ENCODE data around the gene SUDS3.

GRCh38 chr12:118355843-118356242, 20.5 kb upstream of the SUDS3 start:
- TF ChIP-seq POLR2A (IDR thresholded peaks at IDR 0.05; ENCODE audit: low read depth, low read length) = no peak
- no peak for TF ChIP-seq RAD21 (IDR thresholded peaks at IDR 0.05; ENCODE audit: insufficient read depth, low read depth, low read length)
- no peak for TF ChIP-seq SRF (IDR thresholded peaks at IDR 0.05; ENCODE audit: low read depth in 2 of 2, low read length in 2 of 2)
- no peak for TF ChIP-seq RAD51 (IDR thresholded peaks at IDR 0.05)
- TF ChIP-seq TCF12 (IDR thresholded peaks at IDR 0.05; ENCODE audit: low read depth, low read length) = no peak
- TF ChIP-seq CEBPB (IDR thresholded peaks at IDR 0.05; ENCODE audit: borderline replicate concordance in 1 of 2, low read depth in 2 of 2, low read length in 2 of 2) = no peak
- TF ChIP-seq RFX5 (IDR thresholded peaks at IDR 0.05; ENCODE audit: low read depth, low read length) = no peak
